Measurements from ENCODE around the gene MRPS11.
"Not testable (repeated sequence)": the region's sequence is repeated elsewhere in the genome, so short reads cannot be mapped to it uniquely, and the experiment has no call there.

MRPS11 gene

GRCh38 chr15:88467935-88468528 lies 524 bp downstream of the MRPS11 start:
- Histone ChIP-seq H3K9ac (ENCODE audit: insufficient read length) (peak overlapping the region; percentile 97), H3K4me3 (peak overlapping the region; percentile 92), H3K36me3 (ENCODE audit: insufficient read depth, low read length) (peaks cover 32% of the 10 kb centered on the region), H3K9me3 (ENCODE audit: low read depth, low read length) (no peaks in the 10 kb centered on the region), H3K27ac (no peak overlapping the region; the same call in 1 of the 2 replicates)
- no peak for DNase-seq (ENCODE audit: low read depth, low spot score)
- TF ChIP-seq POLR2AphosphoS5 (IDR thresholded peaks at IDR 0.05; ENCODE audit: borderline replicate concordance, low read depth, low read length) (no peak), EZH2 (IDR thresholded peaks at IDR 0.05) (no peak), FOXP2 (optimal IDR thresholded peaks at IDR 0.05; ENCODE audit: control extremely low read depth, extremely low read length, insufficient read depth) (no peak)

GRCh38 chr15:88468721-88469120 lies 1.2 kb downstream of the MRPS11 start:
- H3K9me3 ChIP-seq (ENCODE audit: low read depth, low read length); DNase-seq (ENCODE audit: low read depth, low spot score); H3K27ac ChIP-seq: not testable (repeated sequence)
- Histone ChIP-seq H3K9ac (ENCODE audit: insufficient read length) (peak overlapping the region; percentile 97), H3K36me3 (ENCODE audit: insufficient read depth, low read length) (peaks cover 31% of the 10 kb centered on the region), H3K4me3 (peak overlapping the region; percentile 92)

- TF ChIP-seq POLR2AphosphoS5 (IDR thresholded peaks at IDR 0.05; ENCODE audit: borderline replicate concordance, low read depth, low read length) = no peak
- TF ChIP-seq EZH2 (IDR thresholded peaks at IDR 0.05) = no peak
- TF ChIP-seq FOXP2 (optimal IDR thresholded peaks at IDR 0.05; ENCODE audit: control extremely low read depth, extremely low read length, insufficient read depth) = no peak
- peaks cover 26% of the 10 kb centered on the region; the same call in 1 of the 2 replicates for H3K36me3 ChIP-seq (ENCODE audit: insufficient read depth, low read length)
- H3K9ac ChIP-seq (ENCODE audit: insufficient read length) = no peak overlapping the region
- DNase-seq (ENCODE audit: low read depth, low spot score) = no peak
- H3K4me3 ChIP-seq = no peak overlapping the region
- no peak overlapping the region for H3K27ac ChIP-seq
- no peaks in the 10 kb centered on the region for H3K9me3 ChIP-seq (ENCODE audit: low read depth, low read length)
Observed at GRCh38 chr15:88469321-88469720, 1.8 kb downstream of the MRPS11 start.

GRCh38 chr15:88470625-88471372 lies 3.3 kb downstream of the MRPS11 start:
- DNase-seq (ENCODE audit: low read depth, low spot score) = no peak

GRCh38 chr15:88472225-88472624 lies 4.7 kb downstream of the MRPS11 start:
- Histone ChIP-seq H3K36me3 (ENCODE audit: insufficient read depth, low read length) (peaks cover 25% of the 10 kb centered on the region; the same call in 1 of the 2 replicates), H3K9me3 (ENCODE audit: low read depth, low read length) (no peaks in the 10 kb centered on the region), H3K27ac (no peak overlapping the region), H3K9ac (ENCODE audit: insufficient read length) (no peak overlapping the region), H3K4me3 (no peak overlapping the region)
- no peak for DNase-seq (ENCODE audit: low read depth, low spot score)
- TF ChIP-seq FOXP2 (optimal IDR thresholded peaks at IDR 0.05; ENCODE audit: control extremely low read depth, extremely low read length, insufficient read depth) = no peak
- no peak for TF ChIP-seq POLR2AphosphoS5 (IDR thresholded peaks at IDR 0.05; ENCODE audit: borderline replicate concordance, low read depth, low read length)
- TF ChIP-seq EZH2 (IDR thresholded peaks at IDR 0.05) = no peak

More at GRCh38 chr15:88470625-88471372, 3.3 kb downstream of the MRPS11 start:
- TF ChIP-seq FOXP2 (optimal IDR thresholded peaks at IDR 0.05; ENCODE audit: control extremely low read depth, extremely low read length, insufficient read depth) = no peak
- TF ChIP-seq EZH2 (IDR thresholded peaks at IDR 0.05) = no peak
- TF ChIP-seq POLR2AphosphoS5 (IDR thresholded peaks at IDR 0.05; ENCODE audit: borderline replicate concordance, low read depth, low read length) = no peak
- H3K27ac ChIP-seq = no peak overlapping the region
- H3K36me3 ChIP-seq (ENCODE audit: insufficient read depth, low read length) = peaks cover 19% of the 10 kb centered on the region; the same call in 1 of the 2 replicates
- H3K4me3 ChIP-seq = no peak overlapping the region
- no peaks in the 10 kb centered on the region for H3K9me3 ChIP-seq (ENCODE audit: low read depth, low read length)
- no peak overlapping the region for H3K9ac ChIP-seq (ENCODE audit: insufficient read length)

GRCh38 chr15:88473661-88474293 lies 6.3 kb downstream of the MRPS11 start:
- DNase-seq (ENCODE audit: low read depth, low spot score); H3K9ac ChIP-seq (ENCODE audit: insufficient read length); H3K4me3 ChIP-seq; H3K9me3 ChIP-seq (ENCODE audit: low read depth, low read length); H3K27ac ChIP-seq: not testable (repeated sequence)
- peaks cover 27% of the 10 kb centered on the region; the same call in 1 of the 2 replicates for H3K36me3 ChIP-seq (ENCODE audit: insufficient read depth, low read length)

GRCh38 chr15:88476635-88477060 lies 9.1 kb downstream of the MRPS11 start:
- Histone ChIP-seq H3K36me3 (ENCODE audit: insufficient read depth, low read length) (peaks cover 21% of the 10 kb centered on the region; the same call in 1 of the 2 replicates), H3K4me3 (no peak overlapping the region), H3K9me3 (ENCODE audit: low read depth, low read length) (no peaks in the 10 kb centered on the region), H3K9ac (ENCODE audit: insufficient read length) (no peak overlapping the region), H3K27ac (no peak overlapping the region)
- TF ChIP-seq POLR2AphosphoS5 (IDR thresholded peaks at IDR 0.05; ENCODE audit: borderline replicate concordance, low read depth, low read length) (no peak), EZH2 (IDR thresholded peaks at IDR 0.05) (no peak), FOXP2 (optimal IDR thresholded peaks at IDR 0.05; ENCODE audit: control extremely low read depth, extremely low read length, insufficient read depth) (no peak)
- no peak for DNase-seq (ENCODE audit: low read depth, low spot score)

GRCh38 chr15:88477126-88477525 lies 9.6 kb downstream of the MRPS11 start:
- DNase-seq (ENCODE audit: low read depth, low spot score) = no peak
- Histone ChIP-seq H3K9ac (ENCODE audit: insufficient read length) (no peak overlapping the region), H3K36me3 (ENCODE audit: insufficient read depth, low read length) (peaks cover 20% of the 10 kb centered on the region; the same call in 1 of the 2 replicates), H3K9me3 (ENCODE audit: low read depth, low read length) (no peaks in the 10 kb centered on the region), H3K4me3 (no peak overlapping the region), H3K27ac (no peak overlapping the region)
- no peak for TF ChIP-seq FOXP2 (optimal IDR thresholded peaks at IDR 0.05; ENCODE audit: control extremely low read depth, extremely low read length, insufficient read depth)
- no peak for TF ChIP-seq POLR2AphosphoS5 (IDR thresholded peaks at IDR 0.05; ENCODE audit: borderline replicate concordance, low read depth, low read length)
- no peak for TF ChIP-seq EZH2 (IDR thresholded peaks at IDR 0.05)
